ENCODE data around the gene ACD. TPM values are rescaled to one million over a fixed set of nuclear protein-coding genes. Genes with fewer than 3 reads are reported as not detected.

The ACD gene
- total RNA-seq, 1 donor from 2014 or later = 31.6 TPM

- Mint-ChIP-seq H3K27me3 (no peaks in the 10 kb centered on the region), H3K4me1 (ENCODE audit: unreplicated experiment) (peaks cover 22% of the 10 kb centered on the region), H3K9me3 (no peaks in the 10 kb centered on the region), H3K4me3 (no peak overlapping the region), H3K36me3 (no peaks in the 10 kb centered on the region), H3K27ac (peak overlapping the region; percentile 88)
- TF ChIP-seq CTCF (conservative IDR thresholded peaks at IDR 0.05) = no peak
- no peak for DNase-seq (ENCODE audit: extremely low spot score, unreplicated experiment)
Observed at GRCh38 chr16:67675999-67676398, 15.9 kb upstream of the ACD start.

GRCh38 chr16:67675579-67675935 lies 15.5 kb upstream of the ACD start:
- no peaks in the 10 kb centered on the region for H3K9me3 Mint-ChIP-seq
- no peaks in the 10 kb centered on the region for H3K27me3 Mint-ChIP-seq
- peaks cover 22% of the 10 kb centered on the region for H3K4me1 Mint-ChIP-seq (ENCODE audit: unreplicated experiment)
- H3K27ac Mint-ChIP-seq = no peak overlapping the region
- TF ChIP-seq CTCF (conservative IDR thresholded peaks at IDR 0.05) = no peak
- H3K4me3 Mint-ChIP-seq = no peak overlapping the region
- no peak for DNase-seq (ENCODE audit: extremely low spot score, unreplicated experiment)
- no peaks in the 10 kb centered on the region for H3K36me3 Mint-ChIP-seq

- no peaks in the 10 kb centered on the region for H3K27me3 Mint-ChIP-seq
- H3K36me3 Mint-ChIP-seq = no peaks in the 10 kb centered on the region
Observed at GRCh38 chr16:67674851-67675578, 15.0 kb upstream of the ACD start.

GRCh38 chr16:67673712-67674580 lies 13.9 kb upstream of the ACD start:
- Mint-ChIP-seq H3K27me3 (no peaks in the 10 kb centered on the region), H3K36me3 (no peaks in the 10 kb centered on the region), H3K27ac (peak overlapping the region; percentile 21), H3K9me3 (no peaks in the 10 kb centered on the region), H3K4me3 (no peak overlapping the region), H3K4me1 (ENCODE audit: unreplicated experiment) (peaks cover 22% of the 10 kb centered on the region)
- DNase-seq (ENCODE audit: extremely low spot score, unreplicated experiment) = no peak
- TF ChIP-seq CTCF (conservative IDR thresholded peaks at IDR 0.05) = no peak

More at GRCh38 chr16:67674851-67675578, 15.0 kb upstream of the ACD start:
- Mint-ChIP-seq H3K27ac (no peak overlapping the region), H3K9me3 (no peaks in the 10 kb centered on the region), H3K4me1 (ENCODE audit: unreplicated experiment) (peaks cover 22% of the 10 kb centered on the region), H3K4me3 (no peak overlapping the region)
- DNase-seq (ENCODE audit: extremely low spot score, unreplicated experiment) = no peak
- TF ChIP-seq CTCF (conservative IDR thresholded peaks at IDR 0.05) = no peak

GRCh38 chr16:67672739-67673662 lies 12.9 kb upstream of the ACD start:
- peak; percentile 75 for TF ChIP-seq CTCF (conservative IDR thresholded peaks at IDR 0.05)
- Mint-ChIP-seq H3K36me3 (no peaks in the 10 kb centered on the region), H3K27ac (peak overlapping the region; percentile 21), H3K4me1 (ENCODE audit: unreplicated experiment) (peaks cover 22% of the 10 kb centered on the region), H3K27me3 (no peaks in the 10 kb centered on the region), H3K9me3 (no peaks in the 10 kb centered on the region), H3K4me3 (no peak overlapping the region)
- DNase-seq (ENCODE audit: extremely low spot score, unreplicated experiment) = no peak
